Measurements from ENCODE around the gene GRIK1.
"Not testable (repeated sequence)": the region's sequence is repeated elsewhere in the genome, so short reads cannot be mapped to it uniquely, and the experiment has no call there.

Gene GRIK1

GRCh38 chr21:29634418-29634817 lies 305.4 kb downstream of the GRIK1 start:
- Mint-ChIP-seq H3K36me3 (peaks cover 4% of the 10 kb centered on the region), H3K27ac (no peak overlapping the region), H3K4me3 (no peak overlapping the region), H3K4me1 (no peaks in the 10 kb centered on the region), H3K9me3 (no peaks in the 10 kb centered on the region), H3K27me3 (no peaks in the 10 kb centered on the region)

- Mint-ChIP-seq H3K9me3 (no peaks in the 10 kb centered on the region), H3K27ac (no peak overlapping the region), H3K4me1 (no peaks in the 10 kb centered on the region), H3K4me3 (no peak overlapping the region), H3K27me3 (no peaks in the 10 kb centered on the region), H3K36me3 (peaks cover 4% of the 10 kb centered on the region)
These were observed 306.0 kb downstream of the GRIK1 start for GRCh38 chr21:29633756-29634155.

GRCh38 chr21:29630441-29630840 lies 309.4 kb downstream of the GRIK1 start:
- no peaks in the 10 kb centered on the region for H3K27me3 Mint-ChIP-seq
- no peak overlapping the region for H3K27ac Mint-ChIP-seq
- H3K36me3 Mint-ChIP-seq, result peaks cover 4% of the 10 kb centered on the region
- no peaks in the 10 kb centered on the region for H3K4me1 Mint-ChIP-seq
- no peak overlapping the region for H3K4me3 Mint-ChIP-seq
- H3K9me3 Mint-ChIP-seq, result no peaks in the 10 kb centered on the region

GRCh38 chr21:29627905-29628304 lies 311.9 kb downstream of the GRIK1 start:
- Mint-ChIP-seq H3K36me3 (peaks cover 5% of the 10 kb centered on the region), H3K27me3 (no peaks in the 10 kb centered on the region), H3K9me3 (no peaks in the 10 kb centered on the region), H3K4me1 (no peaks in the 10 kb centered on the region), H3K4me3 (no peak overlapping the region), H3K27ac (no peak overlapping the region)

- no peaks in the 10 kb centered on the region for H3K9me3 Mint-ChIP-seq
- H3K27me3 Mint-ChIP-seq, result no peaks in the 10 kb centered on the region
- no peak overlapping the region for H3K27ac Mint-ChIP-seq
- H3K4me3 Mint-ChIP-seq, result no peak overlapping the region
- no peaks in the 10 kb centered on the region for H3K4me1 Mint-ChIP-seq
- peaks cover 6% of the 10 kb centered on the region for H3K36me3 Mint-ChIP-seq
These were observed 312.9 kb downstream of the GRIK1 start for GRCh38 chr21:29626801-29627470.

- no peaks in the 10 kb centered on the region for H3K27me3 Mint-ChIP-seq
- peaks cover 6% of the 10 kb centered on the region for H3K36me3 Mint-ChIP-seq
- H3K4me1 Mint-ChIP-seq, result no peaks in the 10 kb centered on the region
- no peak overlapping the region for H3K4me3 Mint-ChIP-seq
- H3K27ac Mint-ChIP-seq, result no peak overlapping the region
- no peaks in the 10 kb centered on the region for H3K9me3 Mint-ChIP-seq
These were observed 313.8 kb downstream of the GRIK1 start for GRCh38 chr21:29625990-29626389.

GRCh38 chr21:29624776-29625175 lies 315.0 kb downstream of the GRIK1 start:
- H3K4me1 Mint-ChIP-seq, result no peaks in the 10 kb centered on the region
- H3K27ac Mint-ChIP-seq, result no peak overlapping the region
- no peaks in the 10 kb centered on the region for H3K9me3 Mint-ChIP-seq
- peaks cover 4% of the 10 kb centered on the region for H3K36me3 Mint-ChIP-seq
- H3K4me3 Mint-ChIP-seq, result no peak overlapping the region
- H3K27me3 Mint-ChIP-seq, result no peaks in the 10 kb centered on the region

- Mint-ChIP-seq H3K36me3 (peaks cover 4% of the 10 kb centered on the region), H3K4me1 (no peaks in the 10 kb centered on the region), H3K27ac (no peak overlapping the region), H3K9me3 (peaks cover 9% of the 10 kb centered on the region), H3K4me3 (no peak overlapping the region), H3K27me3 (no peaks in the 10 kb centered on the region)
These were observed 318.3 kb downstream of the GRIK1 start for GRCh38 chr21:29621525-29621924.

GRCh38 chr21:29616209-29616751 lies 323.5 kb downstream of the GRIK1 start:
- Mint-ChIP-seq H3K4me1 (no peaks in the 10 kb centered on the region), H3K27me3 (no peaks in the 10 kb centered on the region), H3K36me3 (peaks cover 5% of the 10 kb centered on the region), H3K4me3 (no peak overlapping the region), H3K9me3 (peaks cover 12% of the 10 kb centered on the region), H3K27ac (no peak overlapping the region)

- H3K27me3 Mint-ChIP-seq, result no peaks in the 10 kb centered on the region
- no peak overlapping the region for H3K4me3 Mint-ChIP-seq
- no peak overlapping the region for H3K27ac Mint-ChIP-seq
- H3K4me1 Mint-ChIP-seq, result no peaks in the 10 kb centered on the region
- peaks cover 9% of the 10 kb centered on the region for H3K36me3 Mint-ChIP-seq
- H3K9me3 Mint-ChIP-seq, result peaks cover 12% of the 10 kb centered on the region
These were observed 325.9 kb downstream of the GRIK1 start for GRCh38 chr21:29613877-29614276.

GRCh38 chr21:29613021-29613420 lies 326.8 kb downstream of the GRIK1 start:
- Mint-ChIP-seq H3K27me3 (no peaks in the 10 kb centered on the region), H3K36me3 (peaks cover 7% of the 10 kb centered on the region), H3K4me1 (no peaks in the 10 kb centered on the region), H3K4me3 (no peak overlapping the region), H3K27ac (no peak overlapping the region), H3K9me3 (peaks cover 6% of the 10 kb centered on the region)

- no peak overlapping the region for H3K27ac Mint-ChIP-seq
- H3K36me3 Mint-ChIP-seq, result peaks cover 7% of the 10 kb centered on the region
- H3K4me1 Mint-ChIP-seq, result no peaks in the 10 kb centered on the region
- H3K4me3 Mint-ChIP-seq, result no peak overlapping the region
- H3K27me3 Mint-ChIP-seq, result no peaks in the 10 kb centered on the region
- peaks cover 4% of the 10 kb centered on the region for H3K9me3 Mint-ChIP-seq
These were observed 328.9 kb downstream of the GRIK1 start for GRCh38 chr21:29610779-29611360.

- Mint-ChIP-seq H3K9me3 (no peaks in the 10 kb centered on the region), H3K4me1 (no peaks in the 10 kb centered on the region), H3K27me3 (no peaks in the 10 kb centered on the region), H3K4me3 (no peak overlapping the region), H3K36me3 (peaks cover 8% of the 10 kb centered on the region), H3K27ac (no peak overlapping the region)
These were observed 333.2 kb downstream of the GRIK1 start for GRCh38 chr21:29606613-29607012.

GRCh38 chr21:29605219-29605618 lies 334.6 kb downstream of the GRIK1 start:
- not testable (repeated sequence) for H3K9me3 Mint-ChIP-seq, H3K4me1 Mint-ChIP-seq, H3K4me3 Mint-ChIP-seq, H3K27ac Mint-ChIP-seq, H3K36me3 Mint-ChIP-seq, H3K27me3 Mint-ChIP-seq

GRCh38 chr21:29604076-29604475 lies 335.7 kb downstream of the GRIK1 start:
- Mint-ChIP-seq H3K9me3 (no peaks in the 10 kb centered on the region), H3K27me3 (no peaks in the 10 kb centered on the region), H3K36me3 (peaks cover 4% of the 10 kb centered on the region), H3K4me3 (no peak overlapping the region), H3K4me1 (no peaks in the 10 kb centered on the region), H3K27ac (no peak overlapping the region)

- Mint-ChIP-seq H3K4me3 (no peak overlapping the region), H3K27me3 (no peaks in the 10 kb centered on the region), H3K27ac (no peak overlapping the region), H3K9me3 (no peaks in the 10 kb centered on the region), H3K36me3 (peaks cover 10% of the 10 kb centered on the region), H3K4me1 (no peaks in the 10 kb centered on the region)
These were observed 338.7 kb downstream of the GRIK1 start for GRCh38 chr21:29601047-29601446.
